HEK293 (cell line): ENCODE results near the gene DEDD.

Source experiments
- CTCF ChIP-seq: fragments of 450-650 bp; formaldehyde crosslinking; IDR thresholded peaks from 2 replicates; pipeline ENCODE4 v1.5.1; 2016; ENCODE audit warnings: missing biosample characterization, missing genetic modification characterization
- HIC1 ChIP-seq: fragments of 450-650 bp; formaldehyde crosslinking; IDR thresholded peaks from 2 replicates; pipeline ENCODE4 v1.5.1; 2016; ENCODE audit warnings: missing biosample characterization, missing genetic modification characterization
- MYNN ChIP-seq: fragments of 450-650 bp; formaldehyde crosslinking; IDR thresholded peaks from 2 replicates; pipeline ENCODE4 v1.5.1; 2016; ENCODE audit warnings: missing biosample characterization, missing genetic modification characterization, borderline replicate concordance
- MZF1 ChIP-seq: fragments of 450-650 bp; formaldehyde crosslinking; IDR thresholded peaks from 2 replicates; pipeline ENCODE4 v1.5.1; 2017; ENCODE audit warnings: missing biosample characterization, missing genetic modification characterization, borderline replicate concordance
- WT1 ChIP-seq: fragments of 450-650 bp; formaldehyde crosslinking; IDR thresholded peaks from 2 replicates; pipeline ENCODE4 v1.5.1; 2016; ENCODE audit warnings: missing biosample characterization, missing genetic modification characterization
- ZBTB11 ChIP-seq: fragments of 450-650 bp; formaldehyde crosslinking; conservative IDR thresholded peaks from 2 replicates; pipeline ENCODE4 v1.5.1; 2016; ENCODE audit warnings: low read depth, missing biosample characterization, missing genetic modification characterization
- ZBTB20 ChIP-seq: fragments of 450-650 bp; formaldehyde crosslinking; IDR thresholded peaks from 2 replicates; pipeline ENCODE4 v1.5.1; 2016; ENCODE audit warnings: missing biosample characterization, missing genetic modification characterization
- ZNF112 ChIP-seq: fragments of 450-650 bp; formaldehyde crosslinking; IDR thresholded peaks from 2 replicates; pipeline ENCODE4 v1.5.0; 2017; ENCODE audit warnings: missing biosample characterization, missing genetic modification characterization
- ZNF121 ChIP-seq: fragments of 450-650 bp; formaldehyde crosslinking; IDR thresholded peaks from 2 replicates; pipeline ENCODE4 v1.5.1; 2016; ENCODE audit warnings: missing biosample characterization, missing genetic modification characterization
- ZNF138 ChIP-seq: fragments of 450-650 bp; formaldehyde crosslinking; IDR thresholded peaks from 2 replicates; pipeline ENCODE4 v1.5.1; 2016; ENCODE audit warnings: missing biosample characterization, missing genetic modification characterization, borderline replicate concordance
- ZNF223 ChIP-seq: fragments of 450-650 bp; formaldehyde crosslinking; IDR thresholded peaks from 2 replicates; pipeline ENCODE4 v1.5.1; 2016; ENCODE audit warnings: missing biosample characterization, missing genetic modification characterization
- ZNF23 ChIP-seq: fragments of 450-650 bp; formaldehyde crosslinking; IDR thresholded peaks from 2 replicates; pipeline ENCODE4 v1.5.1; 2016; ENCODE audit warnings: missing biosample characterization, missing genetic modification characterization, borderline replicate concordance
- ZNF311 ChIP-seq: fragments of 450-650 bp; formaldehyde crosslinking; IDR thresholded peaks from 2 replicates; pipeline ENCODE4 v1.5.1; 2017; ENCODE audit warnings: missing biosample characterization, missing genetic modification characterization, borderline replicate concordance
- ZNF37A ChIP-seq: fragments of 450-650 bp; IDR thresholded peaks from 2 replicates; pipeline ENCODE4 v1.5.1; 2018; ENCODE audit warnings: missing biosample characterization, missing genetic modification characterization
- ZNF416 ChIP-seq: fragments of 450-650 bp; formaldehyde crosslinking; IDR thresholded peaks from 2 replicates; pipeline ENCODE4 v1.5.1; 2016; ENCODE audit warnings: missing biosample characterization, missing genetic modification characterization
- ZNF426 ChIP-seq: fragments of 450-650 bp; formaldehyde crosslinking; IDR thresholded peaks from 2 replicates; pipeline ENCODE4 v1.5.1; 2017; ENCODE audit warnings: missing biosample characterization, missing genetic modification characterization, mild to moderate bottlenecking, inconsistent platforms, moderate library complexity
- ZNF555 ChIP-seq: fragments of 450-650 bp; formaldehyde crosslinking; conservative IDR thresholded peaks from 2 replicates; pipeline ENCODE4 v1.5.1; 2017; ENCODE audit warnings: missing biosample characterization, mild to moderate bottlenecking, missing genetic modification characterization, inconsistent platforms
- ZNF580 ChIP-seq: fragments of 450-650 bp; formaldehyde crosslinking; IDR thresholded peaks from 2 replicates; pipeline ENCODE4 v1.5.1; 2016; ENCODE audit warnings: missing biosample characterization, missing genetic modification characterization
- ZNF596 ChIP-seq: fragments of 450-650 bp; IDR thresholded peaks from 2 replicates; pipeline ENCODE4 v1.5.0; 2018; ENCODE audit warnings: missing biosample characterization, mild to moderate bottlenecking, missing genetic modification characterization, moderate library complexity
- ZNF610 ChIP-seq: fragments of 450-650 bp; formaldehyde crosslinking; IDR thresholded peaks from 2 replicates; pipeline ENCODE4 v1.5.1; 2016; ENCODE audit warnings: missing biosample characterization, missing genetic modification characterization, borderline replicate concordance
- ZNF658 ChIP-seq: fragments of 450-650 bp; formaldehyde crosslinking; IDR thresholded peaks from 2 replicates; pipeline ENCODE4; 2016; ENCODE audit warnings: missing biosample characterization, missing genetic modification characterization
- ZNF664 ChIP-seq: fragments of 450-650 bp; formaldehyde crosslinking; IDR thresholded peaks from 2 replicates; pipeline ENCODE4 v1.5.1; 2016; ENCODE audit warnings: missing biosample characterization, missing genetic modification characterization
- ZNF677 ChIP-seq: fragments of 450-650 bp; IDR thresholded peaks from 2 replicates; pipeline ENCODE4 v1.5.0; 2018; ENCODE audit warnings: missing biosample characterization, mild to moderate bottlenecking, missing genetic modification characterization, moderate library complexity
- ZNF692 ChIP-seq: fragments of 450-650 bp; formaldehyde crosslinking; IDR thresholded peaks from 2 replicates; pipeline ENCODE4 v1.5.1; 2016; ENCODE audit warnings: missing biosample characterization, missing genetic modification characterization
- ZXDB ChIP-seq: fragments of 450-650 bp; formaldehyde crosslinking; IDR thresholded peaks from 2 replicates; pipeline ENCODE4 v1.5.1; 2016; ENCODE audit warnings: missing biosample characterization, missing genetic modification characterization
- TF ChIP-seq, protein P1 (sequence below): fragments of 450-650 bp; IDR thresholded peaks from 2 replicates; pipeline ENCODE4 v1.5.1; 2018; ENCODE audit warnings: missing biosample characterization, missing genetic modification characterization
- TF ChIP-seq, protein P2 (sequence below): fragments of 450-650 bp; formaldehyde crosslinking; IDR thresholded peaks from 2 replicates; pipeline ENCODE4 v1.5.1; 2016; ENCODE audit warnings: missing biosample characterization, missing genetic modification characterization

Gene DEDD

DNA sequence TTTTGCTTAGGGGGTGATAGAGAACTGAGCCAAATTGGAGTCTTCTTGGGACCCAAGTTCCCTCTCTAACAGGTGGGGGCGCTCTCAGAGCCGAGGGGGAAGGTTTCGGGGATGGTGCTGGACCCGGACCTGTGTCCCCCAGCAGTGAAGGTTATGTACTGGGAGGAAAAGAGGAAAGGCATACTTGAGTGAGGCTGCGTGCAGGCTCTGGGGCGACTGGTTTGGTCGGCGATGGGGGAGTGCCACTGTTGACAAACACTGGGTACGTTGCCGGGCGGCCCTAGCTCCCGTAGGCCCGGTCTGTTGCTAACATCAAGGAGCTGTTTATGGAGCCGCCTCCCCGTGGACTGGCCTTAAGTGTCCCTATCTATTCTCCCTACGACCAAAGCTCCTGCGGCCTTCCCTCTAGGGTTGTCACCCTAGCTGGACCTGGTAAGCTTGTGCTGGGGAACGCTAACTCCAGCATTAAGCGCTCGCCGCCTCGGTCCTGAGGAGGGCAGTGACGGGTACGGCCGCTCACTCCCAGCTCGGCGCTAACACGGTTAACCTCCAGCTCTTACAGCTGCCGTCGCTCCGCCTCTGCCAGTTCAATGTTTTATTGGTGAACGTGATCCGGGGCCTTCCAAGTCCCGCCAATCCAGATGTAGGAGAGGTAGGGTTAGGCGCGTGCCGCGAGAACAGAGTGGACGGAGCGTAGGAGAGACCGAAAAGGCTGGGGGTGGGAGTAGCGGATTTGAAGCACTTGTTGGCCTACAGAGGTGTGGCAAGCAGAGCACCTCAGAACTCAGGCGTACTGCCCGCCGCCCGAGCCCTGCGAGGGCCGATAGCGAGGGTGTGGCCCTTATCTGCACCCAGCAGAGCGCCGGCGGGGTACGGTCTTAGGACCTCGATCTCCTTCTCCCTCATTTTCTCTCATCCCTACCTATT lies 33.5 kb upstream of the DEDD start, which contains the start of gene PPOX (continued):
- TF ChIP-seq ZNF426 (tag by site-specific recombination) (no peak), ZNF610 (tag by site-specific recombination) (peak; percentile 75), HIC1 (tag by site-specific recombination) (peak; percentile 59; the same call in 1 of the 2 replicates), WT1 (tag by site-specific recombination) (peak; percentile 65), ZNF37A (tag by site-specific recombination) (no peak), ZNF223 (tag by site-specific recombination) (no peak), ZNF23 (tag by site-specific recombination) (no peak), ZNF580 (tag by site-specific recombination) (peak; percentile 12; the same call in 1 of the 2 replicates), ZNF692 (tag by site-specific recombination) (0 out of 2 replicates have a peak, but pooled peaks have one; percentile 13), ZNF664 (tag by site-specific recombination) (no peak), ZBTB11 (tag by site-specific recombination) (peak; percentile 29; the same call in 1 of the 2 replicates), ZNF555 (tag by site-specific recombination) (no peak), CTCF (tag by site-specific recombination) (peak; percentile 70), ZBTB20 (peak; percentile 60; the same call in 1 of the 2 replicates), MZF1 (0 out of 2 replicates have a peak, but pooled peaks have one; percentile 25), MYNN (tag by site-specific recombination) (no peak), ZNF138 (no peak), ZNF677 (tag by site-specific recombination) (no peak), ZNF311 (no peak), ZNF121 (no peak), ZXDB (tag by site-specific recombination) (peak; percentile 66), ZNF112 (tag by site-specific recombination) (no peak), ZNF658 (tag by site-specific recombination) (no peak), ZNF596 (tag by site-specific recombination) (no peak), ZNF416 (tag by site-specific recombination) (no peak)
- TF ChIP-seq, protein P1, sequence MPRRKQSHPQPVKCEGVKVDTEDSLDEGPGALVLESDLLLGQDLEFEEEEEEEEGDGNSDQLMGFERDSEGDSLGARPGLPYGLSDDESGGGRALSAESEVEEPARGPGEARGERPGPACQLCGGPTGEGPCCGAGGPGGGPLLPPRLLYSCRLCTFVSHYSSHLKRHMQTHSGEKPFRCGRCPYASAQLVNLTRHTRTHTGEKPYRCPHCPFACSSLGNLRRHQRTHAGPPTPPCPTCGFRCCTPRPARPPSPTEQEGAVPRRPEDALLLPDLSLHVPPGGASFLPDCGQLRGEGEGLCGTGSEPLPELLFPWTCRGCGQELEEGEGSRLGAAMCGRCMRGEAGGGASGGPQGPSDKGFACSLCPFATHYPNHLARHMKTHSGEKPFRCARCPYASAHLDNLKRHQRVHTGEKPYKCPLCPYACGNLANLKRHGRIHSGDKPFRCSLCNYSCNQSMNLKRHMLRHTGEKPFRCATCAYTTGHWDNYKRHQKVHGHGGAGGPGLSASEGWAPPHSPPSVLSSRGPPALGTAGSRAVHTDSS = no peak
- TF ChIP-seq, protein P2, sequence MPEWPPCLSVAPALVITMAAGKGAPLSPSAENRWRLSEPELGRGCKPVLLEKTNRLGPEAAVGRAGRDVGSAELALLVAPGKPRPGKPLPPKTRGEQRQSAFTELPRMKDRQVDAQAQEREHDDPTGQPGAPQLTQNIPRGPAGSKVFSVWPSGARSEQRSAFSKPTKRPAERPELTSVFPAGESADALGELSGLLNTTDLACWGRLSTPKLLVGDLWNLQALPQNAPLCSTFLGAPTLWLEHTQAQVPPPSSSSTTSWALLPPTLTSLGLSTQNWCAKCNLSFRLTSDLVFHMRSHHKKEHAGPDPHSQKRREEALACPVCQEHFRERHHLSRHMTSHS = no peak
